ENCODE measurements around the gene ZNF117.
"Not testable (repeated sequence)": the region's sequence is repeated elsewhere in the genome, so short reads cannot be mapped to it uniquely, and the experiment has no call there.

ZNF117 gene

DNA sequence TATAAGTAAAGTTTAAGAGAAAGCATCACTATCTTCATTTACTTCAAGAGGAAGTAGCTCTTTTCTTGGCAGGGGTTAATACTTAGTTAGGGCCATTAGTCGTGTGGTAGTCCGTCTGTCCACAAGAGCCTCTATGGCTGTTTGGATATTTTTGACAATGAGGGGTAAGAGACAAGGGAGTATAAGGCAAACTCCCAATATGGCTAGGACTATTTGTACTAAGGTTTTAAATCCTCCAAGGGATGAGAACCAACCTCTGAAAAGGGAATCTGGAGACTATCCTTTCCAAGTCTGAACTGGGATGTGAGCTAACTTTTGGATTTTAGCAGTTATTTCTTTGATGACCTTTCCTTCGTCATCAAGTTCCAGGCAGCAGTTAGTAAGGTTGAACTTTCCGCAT lies at the start of gene ZNF117:
Gene ZNF117 (minus strand): TSS at position 101 of the 400 bp plus-strand sequence.
- DNase-seq = no peak

DNA sequence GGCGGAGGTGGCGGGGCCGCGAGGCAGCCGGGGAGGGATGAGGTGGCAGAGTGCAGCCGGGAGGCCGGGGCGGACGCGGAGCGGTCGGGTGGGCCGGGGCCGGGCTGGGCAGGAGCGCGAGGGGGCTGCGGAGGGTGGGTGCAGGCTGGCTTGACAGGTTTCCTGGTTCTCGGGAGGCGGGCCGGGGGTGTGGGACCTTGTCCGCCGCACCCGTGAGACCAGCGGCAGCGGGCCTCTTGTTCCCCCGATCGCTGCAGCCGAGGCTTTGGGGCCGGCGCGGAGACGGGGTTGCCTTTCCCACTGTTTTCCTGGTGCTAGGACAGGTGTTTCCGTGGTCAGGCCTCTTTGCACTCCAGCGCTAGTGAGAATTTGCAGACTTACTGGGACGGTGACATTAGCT lies 47.9 kb upstream of the ZNF117 start:
- peak; percentile 28 to 39 for DNase-seq

DNA sequence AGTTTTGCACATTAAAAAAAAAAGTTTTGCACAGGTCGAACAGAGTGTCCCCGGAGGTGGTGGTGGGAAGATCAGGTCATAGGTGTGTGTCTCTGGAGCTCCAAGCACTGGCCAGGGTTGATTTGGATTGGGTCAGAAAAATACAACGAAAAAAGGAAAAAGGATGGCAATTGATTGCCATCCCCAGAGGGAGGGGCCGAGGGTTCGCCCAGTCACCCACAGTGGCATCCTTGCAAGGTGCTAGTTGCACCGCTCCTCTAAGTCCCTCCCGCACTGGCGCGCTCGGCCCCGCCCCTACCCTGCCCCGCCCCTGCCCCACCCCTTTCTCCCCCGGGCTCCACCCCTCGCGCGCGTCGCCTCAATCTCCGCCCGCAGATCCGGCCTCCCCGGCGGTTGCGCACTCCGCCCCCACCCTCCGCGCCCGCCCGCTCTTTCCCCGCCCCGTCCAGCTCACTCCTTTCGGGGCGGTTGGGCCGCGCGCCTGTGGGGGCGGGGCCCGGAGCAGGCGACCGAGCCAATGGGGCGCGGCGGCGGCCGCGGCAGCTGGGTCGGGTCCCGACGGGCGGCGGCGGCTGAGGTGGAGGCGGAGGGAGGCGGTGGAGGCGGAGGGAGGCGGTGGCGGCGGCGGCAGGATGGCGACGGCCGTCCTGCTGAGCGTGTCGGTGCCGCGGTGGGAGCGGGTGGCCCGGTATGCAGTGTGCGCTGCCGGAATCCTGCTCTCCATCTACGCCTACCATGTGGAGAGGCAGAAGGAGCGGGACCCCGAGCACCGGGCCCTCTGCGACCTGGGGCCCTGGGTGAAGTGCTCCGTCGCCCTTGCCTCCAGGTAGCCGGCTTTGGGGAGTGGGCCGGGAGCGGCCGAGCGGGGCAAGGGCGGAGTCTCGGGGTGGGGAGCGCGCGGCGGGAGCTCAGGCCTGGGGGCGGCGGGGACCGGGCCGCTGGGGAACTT lies 47.2 kb upstream of the ZNF117 start:
- peak; percentile 89 to 91 for DNase-seq

DNA sequence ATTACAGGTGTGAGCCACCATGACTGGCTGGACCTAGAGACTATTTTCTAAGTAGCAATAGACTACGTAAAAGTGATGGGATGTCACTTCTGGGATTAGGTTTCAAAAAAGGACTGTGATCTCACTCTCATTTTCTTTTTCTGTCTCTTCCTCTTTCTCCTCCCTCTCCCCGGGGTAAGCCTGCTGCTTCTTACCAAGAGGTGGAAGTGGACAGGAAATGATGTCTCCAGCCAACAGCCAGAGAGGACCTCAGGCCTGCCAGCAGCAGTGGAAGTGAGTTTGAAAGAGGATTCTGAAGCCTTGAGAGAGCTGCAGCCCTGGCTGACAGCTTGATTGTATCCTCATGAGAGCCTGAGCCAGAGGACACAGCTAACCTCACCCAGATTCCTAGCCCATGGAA lies 45.7 kb upstream of the ZNF117 start:
- DNase-seq = not testable (repeated sequence)

DNA sequence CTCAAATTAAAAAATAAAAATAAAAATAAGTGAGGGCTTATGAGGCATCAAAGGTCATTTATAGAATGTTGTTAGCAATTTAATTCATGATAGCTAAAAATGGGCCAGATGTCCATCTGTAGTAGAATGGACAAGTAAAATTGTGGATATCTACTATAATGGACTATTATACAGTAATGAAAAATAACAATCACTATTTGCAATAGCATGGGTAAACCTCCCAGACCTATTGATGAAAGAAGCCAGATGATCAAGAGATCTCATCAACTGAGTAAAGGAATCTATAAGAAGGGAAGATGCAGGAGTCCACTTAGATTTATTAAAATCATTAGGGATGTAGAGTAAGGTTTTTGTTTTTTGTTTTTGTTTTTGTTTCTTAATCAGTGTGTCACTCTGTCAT lies 44.6 kb upstream of the ZNF117 start:
- DNase-seq = not testable (repeated sequence)

DNA sequence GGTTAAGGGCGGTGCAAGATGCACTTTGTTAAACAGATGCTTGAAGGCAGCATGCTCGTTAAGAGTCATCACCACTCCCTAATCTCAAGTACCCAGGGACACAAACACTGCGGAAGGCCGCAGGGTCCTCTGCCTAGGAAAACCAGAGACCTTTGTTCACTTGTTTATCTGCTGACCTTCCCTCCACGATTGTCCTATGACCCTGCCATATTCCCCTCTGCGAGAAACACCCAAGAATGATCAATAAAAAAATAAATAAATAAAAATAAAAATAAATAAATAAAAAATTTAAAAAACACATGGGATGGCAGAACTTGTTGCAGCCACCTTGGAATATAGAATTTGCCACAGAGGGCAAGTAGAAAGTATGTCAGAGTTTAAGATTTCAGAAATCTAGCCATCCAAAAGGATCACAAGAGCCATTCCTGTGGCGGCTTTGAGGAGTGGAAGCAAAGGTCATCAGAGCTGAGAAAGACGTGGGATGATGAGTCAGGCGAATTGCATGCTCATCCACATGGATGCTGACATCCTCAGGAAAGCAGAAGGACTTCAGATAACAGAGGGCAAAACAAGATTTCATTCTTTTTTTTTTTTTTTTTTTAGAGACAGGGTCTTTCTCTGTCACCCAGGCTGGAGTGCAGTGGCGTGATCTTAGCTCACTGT lies 43.4 kb upstream of the ZNF117 start:
- not testable (repeated sequence) for DNase-seq

DNA sequence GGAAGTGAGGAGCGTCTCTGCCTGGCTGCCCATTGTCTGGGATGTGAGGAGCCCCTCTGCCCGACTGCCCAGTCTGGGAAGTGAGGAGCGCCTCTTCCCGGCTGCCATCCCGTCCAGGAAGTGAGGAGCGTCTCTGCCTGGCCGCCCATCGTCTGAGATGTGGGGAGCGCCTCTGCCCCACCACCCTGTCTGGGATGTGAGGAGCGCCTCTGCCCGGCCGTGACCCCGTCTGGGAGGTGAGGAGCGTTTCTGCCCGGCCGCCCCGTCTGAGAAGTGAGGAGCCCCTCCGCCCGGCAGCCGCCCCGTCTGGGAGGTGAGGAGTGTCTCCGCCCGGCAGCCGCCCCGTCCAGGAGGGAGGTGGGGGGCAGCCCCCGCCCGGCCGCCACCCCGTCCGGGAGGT lies 42.6 kb upstream of the ZNF117 start:
- not testable (repeated sequence) for DNase-seq

DNA sequence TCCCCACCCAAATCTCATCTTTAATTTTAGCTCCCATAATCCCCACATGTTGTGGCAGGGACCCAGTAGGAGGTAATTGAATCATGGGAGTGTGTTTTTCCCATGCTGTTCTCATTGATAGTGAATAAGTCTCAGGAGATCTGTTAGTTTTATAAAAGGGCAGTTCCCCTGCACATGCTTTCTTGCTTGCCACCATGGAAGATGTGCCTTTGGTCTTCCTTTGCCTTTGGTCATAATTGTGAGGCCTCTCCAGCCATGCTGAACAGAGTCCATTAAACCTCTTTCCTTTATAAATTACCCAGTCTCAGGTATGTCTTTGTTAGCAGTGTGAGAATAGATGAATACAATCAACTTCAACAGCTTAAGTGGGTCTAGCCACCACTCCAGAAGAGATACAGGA lies 34.2 kb upstream of the ZNF117 start:
- not testable (repeated sequence) for DNase-seq

DNA sequence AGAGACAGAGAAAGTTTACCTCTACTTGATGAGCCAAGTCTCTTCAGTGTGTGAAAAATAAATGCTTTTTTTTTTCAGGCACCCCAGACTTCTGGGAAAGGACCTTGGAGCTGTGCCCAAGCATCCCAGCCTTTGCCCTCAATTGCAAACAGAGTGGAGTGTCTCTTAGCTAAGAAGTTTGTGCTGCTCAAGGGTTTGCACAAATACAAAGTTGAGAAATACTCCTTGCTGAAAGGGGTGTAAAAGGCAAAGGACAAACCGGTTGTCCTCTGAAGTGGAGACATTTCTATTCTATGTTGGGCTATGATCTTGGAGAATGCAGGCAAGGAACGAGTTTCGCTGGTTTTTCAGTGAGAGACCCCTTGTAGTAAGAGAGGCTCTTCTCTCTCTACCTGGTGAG lies 30.1 kb upstream of the ZNF117 start:
- not testable (repeated sequence) for DNase-seq

DNA sequence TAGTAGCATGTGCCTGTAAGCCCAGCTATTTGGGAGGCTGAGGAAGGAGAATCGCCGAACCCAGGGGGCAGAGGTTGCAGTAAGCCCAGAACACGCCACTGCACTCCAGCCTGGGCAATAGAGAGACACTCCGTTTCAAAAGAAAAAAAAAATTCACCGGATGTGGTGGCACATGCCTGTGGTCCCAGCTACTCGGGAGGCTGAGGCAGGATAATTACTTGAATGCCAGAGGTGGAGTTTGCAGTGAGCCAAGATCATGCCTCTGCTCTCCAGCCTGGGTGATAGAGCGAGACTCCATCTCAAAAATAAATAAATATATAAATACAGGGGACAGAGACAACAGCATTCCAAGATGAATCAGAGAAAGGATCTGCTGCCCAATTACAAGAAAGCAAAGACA lies 19.0 kb upstream of the ZNF117 start:
- not testable (repeated sequence) for DNase-seq

DNA sequence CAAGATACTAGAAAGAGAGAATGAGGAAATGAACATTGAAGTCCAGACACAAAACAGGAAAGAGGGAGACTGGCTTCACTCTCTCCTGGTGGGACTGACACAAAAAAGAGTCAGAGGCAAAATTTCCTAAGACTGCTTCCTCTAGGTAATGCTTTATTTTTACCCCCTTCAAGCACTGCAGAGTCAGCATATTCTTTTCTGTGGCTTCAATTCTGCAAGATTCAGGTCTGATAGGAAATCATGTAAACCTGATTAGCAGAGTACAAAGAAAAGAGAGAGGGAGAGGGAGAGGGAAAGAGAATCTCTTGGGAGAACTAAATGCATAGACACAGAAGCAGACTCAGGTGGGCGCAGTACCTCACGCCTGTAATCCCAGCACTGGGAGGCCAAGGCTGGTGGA lies 18.6 kb upstream of the ZNF117 start:
- not testable (repeated sequence) for DNase-seq

DNA sequence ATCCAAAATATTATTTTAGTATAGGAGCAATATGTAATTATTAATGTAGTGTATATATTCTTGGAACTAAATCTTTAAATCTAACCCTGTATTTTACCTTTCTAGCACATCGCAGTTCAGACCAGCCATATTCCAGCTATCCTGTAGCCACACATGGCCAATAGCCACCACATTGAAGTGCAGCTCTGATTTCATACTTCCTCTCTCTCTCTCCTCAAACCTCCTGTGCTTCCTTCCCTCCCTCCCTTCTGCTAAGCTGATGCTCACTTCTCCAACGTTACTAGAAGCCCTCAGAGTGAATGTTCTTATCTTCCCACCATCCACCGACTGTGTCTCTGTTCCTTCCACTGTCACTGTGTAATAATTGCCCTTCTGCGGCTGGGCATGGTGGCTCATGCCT lies 16.2 kb upstream of the ZNF117 start:
- not testable (repeated sequence) for DNase-seq

DNA sequence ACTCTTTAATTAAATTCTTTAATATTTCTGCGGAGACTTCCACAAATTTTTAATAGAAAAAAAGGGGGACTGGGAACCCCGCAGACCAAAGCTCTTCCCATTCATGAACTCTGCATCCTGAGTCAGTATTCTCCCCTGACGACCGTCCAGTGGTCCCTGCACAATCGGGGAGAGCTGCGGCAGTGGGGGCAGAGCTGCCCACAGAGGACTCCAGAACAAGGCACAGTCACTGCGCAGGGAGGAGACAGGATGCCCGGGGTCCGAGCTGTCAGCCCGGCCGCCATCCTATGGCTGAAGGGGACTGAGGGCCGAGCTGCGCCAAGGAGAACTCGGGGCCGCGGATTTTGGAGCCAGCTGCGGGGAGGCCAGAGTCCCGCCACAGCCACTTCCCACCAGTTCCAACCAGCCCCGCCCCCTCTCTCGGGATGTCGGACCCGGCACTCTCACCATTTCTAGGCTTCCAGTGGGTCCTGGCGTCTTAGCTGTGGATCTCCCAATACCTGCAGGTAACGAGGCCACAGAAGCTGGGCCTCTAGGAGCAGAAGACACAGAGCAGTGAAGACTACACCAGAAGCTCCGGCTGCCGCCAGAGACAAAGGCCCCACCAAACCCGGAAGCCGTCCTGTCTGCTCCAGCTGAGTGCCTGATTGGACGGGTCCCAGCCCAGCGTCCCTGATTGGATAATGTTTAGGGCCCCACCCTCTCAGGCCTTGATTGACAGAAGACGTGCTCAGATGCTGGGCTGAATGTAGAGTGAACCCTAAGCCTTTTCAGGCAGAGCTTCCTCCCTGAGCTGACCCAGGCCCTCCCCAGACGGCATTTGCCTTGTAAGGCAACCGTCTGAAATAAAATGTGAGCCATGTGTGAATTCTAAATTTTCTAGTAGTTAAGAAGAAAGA lies 15.5 kb upstream of the ZNF117 start, which contains the start of gene ERV3-1:
Gene ERV3-1 (minus strand): TSS at position 594 of the 899 bp plus-strand sequence. CDS start 13,661 bp downstream, outside the sequence.
- peak; percentile 87 to 92 for DNase-seq

DNA sequence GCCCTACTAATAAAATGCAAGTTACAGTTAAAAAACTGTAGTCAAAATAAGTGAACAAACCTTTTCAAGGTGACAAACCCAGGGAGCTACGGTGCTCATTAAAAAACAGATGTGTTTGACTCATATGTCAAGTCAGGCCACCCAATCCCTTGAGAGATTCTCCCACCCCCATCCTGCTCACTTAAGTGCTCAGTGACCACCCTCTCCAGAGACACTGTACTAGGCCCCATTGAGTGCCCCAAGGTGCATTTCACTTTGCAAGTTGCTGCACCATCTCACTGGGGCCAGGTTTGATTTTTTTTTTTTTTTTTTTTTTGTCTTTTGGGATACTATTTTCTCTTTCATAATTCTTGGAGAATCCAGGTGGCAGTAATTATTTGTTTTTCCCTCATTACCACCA lies 13.7 kb upstream of the ZNF117 start:
- DNase-seq = no peak

DNA sequence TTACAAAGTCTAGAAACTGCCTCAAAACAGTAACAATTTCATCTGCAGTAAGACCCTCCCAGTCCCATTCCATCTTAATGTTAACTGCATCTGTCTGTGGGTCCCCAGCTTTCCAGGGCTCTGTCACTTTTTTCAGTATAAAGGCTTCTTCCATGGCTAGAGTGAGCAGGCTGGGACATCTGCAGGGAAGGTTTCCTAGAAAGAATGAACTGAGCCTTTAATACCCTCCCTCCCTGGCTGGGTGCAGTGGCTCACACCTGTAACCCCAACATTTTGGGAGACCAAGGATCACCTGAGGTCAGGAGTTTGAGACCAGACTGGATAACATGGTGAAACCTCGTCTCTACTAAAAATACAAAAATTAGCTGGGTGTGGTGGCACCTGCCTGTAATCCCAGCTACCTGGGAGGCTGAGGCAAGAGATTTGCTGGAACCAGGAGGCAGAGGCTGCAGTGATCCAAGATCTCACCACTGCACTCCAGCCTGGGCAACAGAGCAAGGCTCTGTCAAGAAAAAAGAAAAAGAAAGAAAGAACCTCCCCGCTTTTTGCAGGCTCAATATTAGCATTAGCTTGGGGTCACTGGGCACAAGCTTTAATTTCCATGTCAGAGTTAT lies 12.2 kb upstream of the ZNF117 start:
- DNase-seq = no peak

DNA sequence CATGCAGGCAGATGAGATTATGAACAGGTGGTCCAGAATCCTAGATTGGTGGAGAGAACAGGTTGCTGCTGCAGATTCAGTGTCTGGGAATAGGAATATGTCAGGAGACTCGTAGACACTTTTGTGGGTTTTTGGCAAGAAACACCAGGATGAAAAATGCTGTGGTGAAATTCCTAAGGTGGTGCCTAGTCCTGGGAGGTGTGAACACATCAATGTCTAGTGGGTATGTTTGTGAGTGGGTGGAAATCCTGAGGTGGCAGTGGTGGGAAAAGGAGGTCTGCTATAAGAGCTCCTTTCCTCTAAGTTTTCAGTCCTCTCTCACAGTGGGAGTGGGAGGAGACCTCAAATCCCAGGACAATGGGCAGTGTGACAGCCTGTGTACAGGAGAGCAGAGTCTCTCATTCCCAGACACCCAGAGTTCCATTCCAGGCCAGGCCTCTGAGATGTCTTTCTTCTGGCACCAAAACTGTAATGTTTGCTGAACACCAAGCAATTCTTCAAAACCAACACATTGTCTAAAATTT lies 10.5 kb upstream of the ZNF117 start:
- no peak for DNase-seq

DNA sequence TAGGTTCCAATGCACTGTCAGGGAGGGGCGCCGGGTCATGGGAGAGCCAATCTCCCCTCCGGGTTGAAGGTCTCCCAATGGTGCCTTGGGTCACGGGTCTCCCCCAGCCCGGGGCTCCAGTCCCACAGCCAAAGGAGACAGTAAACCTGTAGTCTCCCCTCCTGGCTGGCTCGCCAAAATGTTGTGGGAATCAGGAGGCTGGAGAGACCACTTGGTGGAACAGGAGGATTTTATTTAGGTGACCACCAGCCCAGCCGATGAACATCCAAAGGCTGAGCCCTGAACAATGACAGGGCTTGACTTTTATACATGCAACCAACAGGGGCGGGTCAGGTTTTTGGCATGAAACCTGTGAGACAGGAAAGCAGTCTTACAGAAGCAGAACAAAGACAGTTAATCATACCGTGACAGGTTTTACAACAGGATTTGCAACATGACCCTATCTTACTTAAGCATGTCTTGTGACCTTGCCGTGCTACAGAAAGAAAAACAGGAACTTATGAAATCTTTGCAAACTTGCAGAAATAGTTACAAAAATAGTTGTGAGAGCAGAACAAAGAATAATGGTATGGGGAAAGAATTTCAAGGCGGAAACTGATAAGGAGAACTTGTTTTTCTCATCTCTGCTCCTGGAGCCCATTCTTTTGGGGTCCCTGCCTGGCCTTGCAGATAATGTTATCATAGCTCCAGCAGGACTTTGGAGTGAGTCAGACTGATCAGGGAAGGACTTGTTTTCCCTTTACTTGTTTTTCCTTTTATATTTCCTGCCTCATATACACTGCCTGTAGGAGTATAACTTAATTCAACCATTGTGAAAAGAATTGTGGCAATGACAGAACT lies 8.5 kb upstream of the ZNF117 start:
- no peak for DNase-seq

DNA sequence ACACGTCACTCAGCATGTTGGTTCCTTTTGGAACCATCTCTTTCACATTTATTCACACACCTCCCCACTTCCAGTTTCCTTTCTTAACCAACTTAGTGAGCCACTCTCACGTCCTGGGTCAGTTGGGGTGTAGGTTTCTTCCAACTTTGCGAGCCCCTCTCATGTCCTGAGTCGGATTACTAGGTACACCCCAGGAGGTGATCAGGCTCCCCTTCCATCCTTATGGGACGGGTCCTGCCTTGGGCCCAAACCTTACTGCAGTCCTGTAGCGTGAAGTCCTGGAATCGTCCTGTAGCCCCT lies 8.0 kb upstream of the ZNF117 start:
- no peak for DNase-seq

DNA sequence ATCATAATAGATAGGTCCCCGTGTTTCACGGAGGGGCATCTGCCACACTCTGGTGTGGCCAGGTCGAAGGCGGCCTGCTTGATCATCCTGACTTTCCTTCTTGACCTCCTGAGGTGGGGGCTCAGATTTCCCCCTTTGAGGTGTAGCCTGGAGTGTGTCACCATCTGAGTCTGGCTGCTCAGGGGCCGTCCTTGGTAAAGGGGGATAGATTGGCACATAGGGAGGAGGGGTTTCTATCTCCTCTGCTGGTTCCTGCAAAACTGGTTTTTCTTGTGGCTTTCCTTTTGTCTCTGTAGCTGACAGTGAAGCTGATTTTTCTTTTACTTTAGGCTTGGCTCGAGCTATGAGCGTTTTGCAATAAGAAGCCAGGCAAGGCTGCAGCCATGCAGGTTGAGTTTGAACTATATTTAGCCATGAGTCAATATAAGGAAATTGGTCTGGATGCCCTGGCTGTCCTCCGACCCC lies 7.1 kb upstream of the ZNF117 start:
- no peak for DNase-seq

DNA sequence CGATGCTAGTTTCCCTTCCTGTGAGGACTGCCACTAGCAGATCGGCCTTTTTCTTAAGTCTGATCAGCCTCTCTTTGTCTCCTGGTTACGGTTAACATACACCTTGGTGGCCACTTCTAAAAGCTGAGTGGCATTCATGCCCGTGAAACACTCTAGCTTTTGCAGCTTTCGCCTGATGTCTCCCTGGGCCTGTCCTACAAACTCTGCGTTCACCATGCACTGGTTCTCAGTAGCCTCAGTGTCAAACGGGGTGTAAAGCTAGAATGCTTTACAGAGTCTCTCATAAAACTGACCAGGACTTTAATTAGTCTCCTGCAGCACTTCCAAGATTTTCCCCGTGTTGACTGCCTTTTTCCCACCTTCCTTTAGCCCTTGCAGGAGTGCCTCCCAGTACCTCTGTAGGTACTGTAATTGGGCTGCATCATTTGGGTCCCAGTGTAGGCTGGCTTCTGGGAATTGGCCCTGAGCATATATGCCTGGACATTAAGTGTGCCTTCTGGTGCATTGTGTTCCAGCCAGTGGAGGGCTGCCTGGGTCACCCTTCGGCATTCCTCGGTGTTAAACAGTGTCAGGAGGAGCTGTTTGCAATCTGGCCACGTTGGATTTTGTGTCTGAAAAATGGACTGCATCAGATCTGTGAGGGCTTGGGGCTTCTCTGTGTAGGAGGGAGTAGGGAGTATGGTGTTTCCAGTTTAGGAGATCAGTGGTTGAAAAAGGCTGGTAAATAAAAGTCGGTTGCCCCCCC lies 6.5 kb upstream of the ZNF117 start:
- no peak for DNase-seq

DNA sequence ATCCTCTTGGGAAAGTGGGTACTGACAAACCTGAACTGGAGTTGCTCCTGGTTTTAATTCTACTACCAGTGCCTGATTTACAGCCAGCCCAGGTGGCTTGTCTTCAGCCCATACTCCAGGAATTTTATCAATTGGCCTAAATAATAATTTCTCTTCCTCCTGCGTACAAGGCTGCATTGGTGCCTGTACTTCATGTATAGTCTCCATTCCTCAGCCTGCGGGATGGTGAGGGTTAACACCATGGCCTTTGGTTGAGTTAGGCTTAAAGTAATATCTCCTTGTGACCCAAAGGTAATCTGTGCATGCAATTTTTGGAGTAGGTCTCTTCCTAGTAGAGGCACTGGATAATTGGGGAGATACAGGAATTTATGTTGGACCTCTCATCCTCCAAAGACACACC lies 5.5 kb upstream of the ZNF117 start:
- no peak for DNase-seq

All from stimulated activated CD4-positive, alpha-beta T cell treated with anti-CD3 and anti-CD28 coated beads, Interleukin-2, amount 100 ng/mL, for 24 hours (primary cell).